Measurements from ENCODE around the gene NQO2.

The NQO2 gene, protein sequence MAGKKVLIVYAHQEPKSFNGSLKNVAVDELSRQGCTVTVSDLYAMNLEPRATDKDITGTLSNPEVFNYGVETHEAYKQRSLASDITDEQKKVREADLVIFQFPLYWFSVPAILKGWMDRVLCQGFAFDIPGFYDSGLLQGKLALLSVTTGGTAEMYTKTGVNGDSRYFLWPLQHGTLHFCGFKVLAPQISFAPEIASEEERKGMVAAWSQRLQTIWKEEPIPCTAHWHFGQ

DNA sequence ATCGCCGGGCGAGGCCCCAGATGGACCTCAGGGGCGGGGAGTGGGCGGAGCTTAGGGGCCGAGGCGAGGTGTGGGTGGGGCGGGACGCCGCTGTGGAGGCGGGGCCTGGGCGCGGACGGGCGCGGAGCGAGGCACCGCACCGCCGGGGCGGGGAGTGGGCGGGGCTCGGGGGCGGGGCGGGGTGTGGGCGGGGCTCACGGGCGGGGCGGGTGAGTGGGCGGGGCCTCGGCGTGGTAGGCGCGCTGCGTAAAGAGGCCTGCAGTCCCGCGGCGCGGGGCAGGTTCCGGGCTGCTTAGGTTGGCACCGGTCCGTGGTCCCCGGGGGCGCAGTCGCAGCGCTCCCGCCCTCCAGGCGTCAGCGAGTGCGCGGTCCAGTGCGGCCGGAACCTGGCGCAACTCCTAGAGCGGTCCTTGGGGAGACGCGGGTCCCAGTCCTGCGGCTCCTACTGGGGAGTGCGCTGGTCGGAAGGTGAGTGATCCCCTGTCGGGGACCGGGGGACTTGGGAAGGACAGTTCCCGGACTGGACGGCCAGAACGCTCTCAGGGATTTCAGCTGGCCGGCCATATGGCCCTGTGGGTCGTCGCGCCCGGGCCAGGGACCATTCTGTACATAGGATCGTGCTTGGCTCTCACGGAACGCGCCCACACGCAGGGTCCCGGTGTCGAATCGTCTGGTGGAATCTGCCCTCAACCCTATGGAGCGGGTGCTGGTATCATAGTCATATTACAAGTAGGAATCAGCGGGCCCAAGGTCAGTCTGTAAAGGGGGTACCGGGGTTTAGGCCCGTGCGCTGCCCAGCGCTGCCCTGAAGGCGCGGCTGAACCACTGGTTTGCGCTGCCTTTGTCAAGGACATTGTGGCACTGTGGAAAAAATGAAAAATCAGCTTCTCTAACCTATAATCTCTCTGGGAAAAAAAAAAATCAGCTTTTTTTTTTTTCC, at the start of gene NQO2:
NQO2 (plus strand) TSS at position 277 of the 940 bp plus-strand sequence. CDS start 6,659 bp downstream, outside the sequence.
- DNase-seq = peak; percentile 90

GRCh38 chr6:2950713-2951112, 49.0 kb upstream of the NQO2 start:
- DNase-seq = no peak

DNA sequence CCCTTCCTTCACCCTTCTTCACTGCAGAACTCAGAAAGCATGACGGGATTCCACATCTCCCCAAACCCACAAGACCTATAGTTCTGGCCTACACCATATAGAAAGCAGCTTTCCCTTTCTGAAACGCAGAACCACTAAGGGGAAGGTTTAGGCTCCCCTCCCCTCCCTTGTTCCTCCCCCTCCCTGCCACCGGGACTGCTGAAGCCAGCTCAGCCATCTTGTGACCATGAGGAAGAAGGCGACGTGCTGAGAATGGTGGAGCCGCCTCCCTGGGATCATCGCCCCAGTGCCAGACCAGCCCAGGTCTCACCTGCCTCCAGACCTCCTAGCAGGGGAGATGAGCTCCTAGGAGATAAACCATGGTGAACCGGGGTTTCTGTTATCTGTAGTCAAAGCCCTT, 48.0 kb upstream of the NQO2 start:
- no peak for DNase-seq

DNA sequence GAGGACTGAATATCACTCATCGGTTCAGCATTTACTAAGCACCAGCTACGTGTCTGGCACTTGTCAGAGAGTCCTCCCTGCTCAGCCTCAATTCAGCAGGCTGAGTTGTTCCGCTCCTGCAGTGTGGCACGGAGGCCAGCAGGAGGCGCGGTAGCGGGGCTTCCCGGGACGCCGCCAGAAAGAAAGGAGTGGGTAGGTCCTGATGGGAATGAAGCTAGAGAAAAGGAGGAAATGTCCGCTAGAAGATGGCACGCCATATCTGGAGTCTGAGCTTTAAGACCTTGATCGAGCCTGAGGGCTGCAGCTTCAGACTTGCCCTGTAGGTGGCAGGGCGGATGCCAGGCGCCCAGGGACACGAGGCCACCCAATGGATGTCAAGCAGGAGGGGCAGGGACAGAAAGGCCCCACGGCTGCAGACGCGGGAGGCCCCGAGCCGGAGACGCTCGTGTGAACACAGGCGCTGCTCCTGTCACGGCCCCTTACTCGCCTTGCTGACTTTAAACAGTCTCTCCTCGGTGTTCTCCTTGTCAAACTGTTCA, 47.1 kb upstream of the NQO2 start:
- peak; percentile 14 for DNase-seq

DNA sequence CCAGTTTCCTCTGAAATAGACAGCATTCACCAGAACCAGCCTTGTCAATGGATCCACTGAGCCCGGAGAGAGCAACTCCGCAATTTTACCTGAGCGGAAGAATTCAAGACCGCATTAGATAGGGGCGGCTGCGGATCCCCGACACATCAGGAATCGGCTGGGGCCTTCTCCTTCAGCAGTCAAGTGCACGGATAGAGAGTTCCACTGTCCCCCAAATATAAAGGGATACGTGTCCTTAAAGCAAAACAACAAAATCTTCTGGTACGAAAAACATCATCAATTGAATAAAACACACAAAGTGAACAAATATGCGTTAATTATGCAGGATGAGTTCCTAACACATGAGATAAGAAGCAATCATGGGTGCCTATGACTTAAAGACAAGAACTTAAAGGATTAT, 46.6 kb upstream of the NQO2 start:
- DNase-seq = no peak

DNA sequence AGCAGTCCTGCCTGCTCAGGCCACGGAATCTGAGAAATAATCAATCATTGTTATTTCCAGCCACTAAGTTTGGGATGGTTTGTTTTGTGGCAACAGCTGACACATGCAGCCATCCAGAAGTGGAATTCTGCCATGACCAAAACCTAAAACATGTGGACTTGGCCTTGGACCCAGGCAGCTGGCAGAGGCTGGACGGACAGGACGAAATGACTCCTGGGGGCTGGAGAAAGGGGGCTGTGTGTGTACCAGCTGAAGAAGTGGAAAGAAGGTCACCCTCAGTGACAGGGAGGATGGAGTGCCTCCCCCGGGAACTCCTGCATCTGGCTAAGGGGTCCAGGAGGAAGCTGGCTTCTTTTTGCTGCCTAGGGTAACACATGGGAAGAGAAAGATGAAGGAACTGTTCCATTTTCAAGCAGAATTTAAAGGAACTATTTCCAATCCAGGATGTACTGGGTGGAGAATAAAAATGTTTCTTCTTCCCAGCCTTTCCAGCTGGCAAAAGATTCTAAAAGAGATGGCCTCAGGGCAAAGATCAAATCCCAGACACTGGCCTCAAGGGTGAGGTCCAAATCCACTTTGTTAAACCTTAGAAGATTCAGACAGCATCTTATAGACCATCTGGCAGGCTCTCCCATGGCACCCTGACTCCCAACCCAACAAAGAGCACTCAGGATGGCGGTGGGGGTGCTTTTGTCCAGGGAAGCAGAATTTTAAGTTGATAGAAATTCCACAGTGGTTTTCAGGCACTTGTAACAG, 42.6 kb upstream of the NQO2 start:
- no peak for DNase-seq

DNA sequence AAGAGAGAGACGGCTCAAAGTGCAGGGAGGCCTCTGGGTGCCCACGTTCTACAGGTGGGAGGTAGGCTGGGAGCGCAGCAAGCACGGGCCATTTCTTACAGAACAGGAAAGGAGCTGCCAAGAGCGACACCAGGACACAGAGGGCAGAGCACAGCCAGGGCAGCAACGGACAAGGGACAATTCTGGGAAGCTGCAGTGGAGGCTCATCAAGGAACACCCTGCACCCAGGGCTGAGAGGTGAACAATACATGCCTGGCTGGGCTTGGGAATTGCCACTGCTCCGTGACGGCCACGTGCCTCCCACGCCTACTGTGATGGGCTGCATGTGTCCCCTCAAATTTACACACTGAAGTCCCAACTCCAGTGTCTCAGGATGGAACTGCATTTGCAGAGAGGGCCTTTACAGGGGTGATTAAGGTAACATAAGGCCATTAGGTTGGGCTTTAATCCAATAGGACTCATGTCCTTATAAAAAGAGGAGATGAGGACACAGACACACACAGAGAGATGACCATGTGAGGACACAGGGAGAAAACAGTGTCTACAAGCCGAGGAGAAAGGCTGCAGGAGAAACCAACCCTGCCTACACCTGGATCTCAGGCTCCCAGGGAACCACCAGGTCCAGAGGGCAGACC, 41.9 kb upstream of the NQO2 start:
- no peak for DNase-seq

DNA sequence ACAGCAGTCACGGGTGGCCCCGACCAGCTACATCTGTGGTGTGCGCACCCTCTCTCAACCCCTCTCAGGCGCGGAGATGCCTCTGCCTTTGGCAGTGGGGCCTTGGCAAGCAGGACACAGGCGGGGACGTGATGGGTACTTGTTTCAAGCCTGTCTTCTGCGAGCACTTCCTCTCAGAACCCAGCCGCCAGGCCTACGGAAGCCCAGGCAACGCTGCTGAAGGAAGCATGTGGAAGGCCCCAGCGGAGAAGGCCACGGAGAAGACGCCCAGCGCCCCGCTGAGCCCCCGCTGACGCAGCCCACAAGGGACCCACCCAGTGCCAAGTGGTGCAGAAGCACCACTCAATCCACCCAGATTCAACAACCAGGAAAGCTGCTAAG, 41.4 kb upstream of the NQO2 start:
- no peak for DNase-seq

GRCh38 chr6:2958776-2959175, 40.9 kb upstream of the NQO2 start:
- no peak for DNase-seq

DNA sequence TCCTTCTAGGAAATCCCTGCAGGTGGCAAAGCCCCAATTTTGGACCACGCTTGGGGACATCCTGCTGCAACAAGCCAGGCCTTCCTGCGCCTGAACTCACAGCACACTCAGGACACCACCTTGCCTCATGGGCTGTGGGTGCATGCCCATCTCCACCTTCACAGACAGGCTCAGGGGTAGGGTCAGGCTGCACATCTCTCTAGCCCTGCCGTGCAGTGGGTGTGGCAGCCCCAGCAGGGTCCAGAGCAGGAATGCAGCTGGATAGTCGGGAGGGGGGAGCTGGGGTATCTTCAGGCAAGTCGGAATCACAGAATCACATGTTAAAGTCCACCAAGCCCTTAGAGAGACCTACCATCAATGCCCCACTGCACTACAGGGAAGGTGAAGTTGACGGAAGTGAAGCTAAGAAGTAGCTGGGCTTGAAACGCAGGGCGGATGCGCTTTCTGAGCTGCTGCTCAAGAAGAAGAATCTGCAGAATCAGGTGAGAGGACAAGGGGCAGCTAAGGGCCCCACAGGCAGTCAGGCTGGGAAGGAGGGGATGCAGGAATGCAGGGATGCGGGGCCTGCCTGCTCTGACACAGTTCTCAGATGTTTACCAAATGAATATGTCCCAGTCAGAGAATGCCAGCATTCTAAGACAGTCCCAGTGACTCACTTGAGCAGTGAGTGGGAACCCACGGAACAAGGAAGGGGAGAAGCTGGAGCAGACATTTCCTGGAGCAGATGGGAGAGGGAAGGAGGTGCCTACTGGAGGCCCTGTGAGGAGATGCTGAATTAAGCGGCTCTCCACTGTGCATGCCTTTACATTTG, 39.6 kb upstream of the NQO2 start:
- no peak for DNase-seq

DNA sequence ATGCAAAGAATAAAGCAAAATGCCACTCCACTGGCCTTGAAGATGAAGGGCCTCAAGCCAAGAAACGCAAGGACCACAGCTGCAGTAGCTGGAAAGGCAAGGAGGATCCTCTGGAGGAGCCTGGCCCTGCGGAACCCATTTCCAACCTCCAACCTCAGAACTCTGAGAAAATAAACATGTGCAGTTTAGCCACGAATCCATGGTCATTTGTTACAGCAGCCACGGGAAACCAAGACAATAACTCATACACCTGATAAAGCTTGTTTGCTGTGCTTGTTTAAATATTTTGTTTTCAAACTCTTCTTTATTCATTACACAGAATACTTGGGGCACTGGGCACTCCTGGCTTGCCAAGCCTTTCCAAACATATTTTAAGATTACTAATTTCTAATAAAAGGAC, 38.8 kb upstream of the NQO2 start:
- DNase-seq = no peak

- DNase-seq = no peak
Measured at GRCh38 chr6:2961506-2961905, 38.2 kb upstream of the NQO2 start.

- no peak for DNase-seq
Measured at GRCh38 chr6:2962004-2962403, 37.7 kb upstream of the NQO2 start.

- DNase-seq = no peak
Measured at GRCh38 chr6:2962636-2963035, 37.1 kb upstream of the NQO2 start.

DNA sequence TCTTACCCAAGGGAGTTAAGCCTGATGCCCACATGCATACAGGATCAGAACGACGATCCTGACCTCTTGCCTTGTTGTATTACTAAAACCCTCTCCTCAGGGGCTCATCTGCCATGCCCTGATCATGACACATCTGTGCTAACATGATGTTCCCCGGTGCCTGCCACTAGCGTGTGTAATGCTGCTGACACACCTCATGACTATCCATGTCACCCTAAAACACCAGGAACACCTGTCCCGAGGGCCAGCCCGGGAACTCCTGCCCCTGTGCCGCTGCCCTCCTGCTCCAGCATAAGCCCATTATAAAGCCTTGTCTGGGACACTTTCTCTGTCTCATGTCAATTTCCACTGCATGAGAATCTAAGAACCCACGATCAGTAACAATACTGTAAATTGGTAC, 35.9 kb upstream of the NQO2 start:
- no peak for DNase-seq

GRCh38 chr6:2964793-2965505, 34.7 kb upstream of the NQO2 start:
- no peak for DNase-seq

DNA sequence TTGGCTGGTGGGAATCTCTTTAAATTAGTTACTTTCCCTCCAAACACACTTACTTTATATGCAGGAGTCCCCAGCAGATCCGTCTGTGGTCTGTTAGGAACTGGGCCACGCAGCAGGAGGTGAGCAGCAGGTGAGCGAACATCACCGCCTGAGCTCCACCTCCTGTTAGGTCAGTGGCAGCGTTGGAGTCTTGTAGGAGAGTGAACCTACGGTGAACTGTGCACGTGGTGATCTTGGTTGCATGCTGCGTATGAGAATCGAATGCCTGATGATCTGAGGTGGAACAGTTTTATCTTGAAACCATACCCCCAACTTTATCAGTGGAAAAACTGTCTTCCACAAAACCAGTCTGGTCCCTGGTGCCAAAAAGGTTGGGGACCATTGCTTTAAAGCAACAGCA, 33.3 kb upstream of the NQO2 start:
- no peak for DNase-seq

DNA sequence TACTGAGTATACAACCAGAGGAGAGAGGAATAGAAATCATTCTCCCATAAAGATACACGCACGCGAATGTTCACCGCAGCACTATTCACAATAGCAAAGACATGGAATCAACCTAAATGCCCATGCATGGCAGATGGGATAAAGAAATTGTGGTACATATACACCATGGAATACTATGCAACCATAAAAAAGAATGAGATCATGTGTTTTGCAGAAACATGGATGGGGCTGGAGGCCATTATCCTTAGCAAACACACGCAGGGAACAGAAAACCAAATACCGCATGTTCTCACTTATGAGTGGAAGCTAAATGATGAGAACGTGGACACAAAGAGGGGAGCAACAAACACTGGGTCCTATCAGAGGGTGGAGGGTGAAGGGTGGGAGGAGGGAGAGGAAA, 31.8 kb upstream of the NQO2 start:
- DNase-seq = no peak

DNA sequence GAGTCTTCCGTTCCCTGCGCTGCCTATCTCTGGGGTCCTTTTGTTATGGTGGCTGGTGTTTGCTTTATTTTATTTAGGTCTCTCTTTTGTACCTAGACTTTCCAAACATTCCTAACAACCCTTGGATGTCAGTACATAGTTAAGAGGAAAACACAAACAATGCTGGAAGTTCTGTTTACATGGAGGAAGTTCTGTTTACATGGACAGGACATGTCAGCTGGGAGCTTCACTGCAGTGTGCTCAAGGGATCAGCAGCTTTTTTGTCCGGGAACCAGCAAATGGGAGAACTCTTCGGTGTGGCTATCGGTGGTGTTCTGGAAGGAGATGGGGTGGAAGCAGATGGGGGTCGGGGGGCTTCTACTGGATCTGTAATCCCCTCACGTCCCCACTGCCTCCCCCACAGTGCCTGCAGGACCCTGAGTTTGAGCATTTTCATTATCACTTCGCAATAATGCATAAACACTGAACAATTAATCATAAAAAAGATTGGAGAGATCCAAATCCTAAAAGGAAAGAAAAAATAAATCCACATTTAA, 31.0 kb upstream of the NQO2 start:
- DNase-seq = no peak

DNA sequence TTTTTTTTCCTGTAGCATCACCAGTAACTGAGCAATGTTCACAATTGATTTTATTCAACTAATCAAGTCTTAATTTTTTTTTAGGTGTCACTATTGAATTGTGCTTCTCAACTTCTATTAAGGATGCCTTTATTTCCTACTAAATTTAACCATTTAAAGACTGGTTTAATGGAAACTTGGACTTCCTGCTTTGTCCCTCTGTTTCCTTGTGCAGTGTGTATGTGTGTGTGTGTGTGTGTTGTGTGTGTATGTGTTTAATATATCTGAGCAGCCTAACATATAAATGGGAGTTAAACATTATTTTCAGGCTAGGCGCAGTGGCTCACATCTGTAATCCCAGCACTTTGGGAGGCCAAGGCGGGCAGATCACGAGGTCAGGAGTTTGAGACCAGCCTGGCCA, 30.1 kb upstream of the NQO2 start:
- DNase-seq = no peak

Measured in NK-92 treated with Interleukin-12 subunit alpha and Interleukin-12 subunit beta, amount 100 ng/mL, for 24 hours (cell line).